GM21825 (cell line): ENCODE results near the gene ZDBF2.
A peak's percentile ranks its signal among the peaks of the same experiment; 100 is the strongest.
"Not testable (repeated sequence)": the region's sequence is repeated elsewhere in the genome, so short reads cannot be mapped to it uniquely, and the experiment has no call there.

Experiments
- ATAC-seq: cut with Tn5 transposase; IDR thresholded peaks from one replicate; pipeline ENCODE4 v1.9.1; 2021; ENCODE audit warnings: mild to moderate bottlenecking, moderate library complexity; ENCODE audit not compliant: unreplicated experiment

ZDBF2 gene

DNA sequence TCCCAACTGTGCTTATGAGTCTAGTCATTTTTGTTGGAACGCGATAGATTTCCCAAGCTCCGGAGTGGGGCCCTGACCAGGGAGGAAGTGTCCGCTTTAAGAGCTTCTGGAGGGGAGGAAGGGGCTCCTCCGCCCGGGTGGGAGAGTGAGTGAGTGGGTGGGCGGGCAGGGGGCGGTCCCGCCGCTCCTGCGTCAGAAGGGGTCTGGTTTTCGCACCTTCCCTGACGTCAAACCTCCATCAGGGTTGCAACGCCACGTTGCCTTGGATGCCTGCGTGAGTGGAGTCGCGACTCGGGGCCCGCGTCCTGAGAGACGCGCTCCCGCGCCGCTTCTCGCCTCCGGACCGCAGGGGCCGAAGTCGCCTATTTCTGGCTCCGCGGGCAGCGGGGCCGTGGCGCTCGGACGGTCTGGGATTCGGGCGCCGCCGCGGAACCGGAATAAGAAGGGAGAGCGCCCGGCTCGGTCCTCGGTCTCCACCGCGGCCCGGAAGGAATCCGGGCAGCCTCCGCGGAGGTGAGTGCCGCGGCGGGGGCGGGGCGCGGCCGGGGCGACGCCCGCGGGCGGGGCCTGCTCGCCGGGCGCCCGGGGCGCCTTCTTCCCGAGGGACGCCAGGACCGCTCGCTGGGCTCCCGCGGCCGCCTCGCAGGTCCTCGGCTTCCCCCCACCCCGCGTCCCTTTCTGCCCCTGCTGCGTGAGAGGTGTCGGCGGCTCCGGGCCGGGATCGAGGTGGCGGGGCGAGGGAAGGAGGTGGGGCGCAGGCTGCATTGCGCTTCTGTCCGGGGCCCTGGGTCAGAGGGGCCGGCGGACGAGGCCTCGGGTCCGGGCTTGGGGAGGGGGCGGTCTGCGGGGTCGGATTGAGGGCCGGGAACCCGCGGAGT lies at the start of gene ZDBF2:
ZDBF2 (plus strand) TSS at position 230 of the 878 bp plus-strand sequence. CDS start 7,187 bp downstream, outside the sequence.
- peak; percentile 81 for ATAC-seq

- peak; percentile 88 for ATAC-seq
Observed at GRCh38 chr2:206225435-206226232, 48.8 kb upstream of the ZDBF2 start.

GRCh38 chr2:206228636-206229035 lies 45.8 kb upstream of the ZDBF2 start:
- not testable (repeated sequence) for ATAC-seq

DNA sequence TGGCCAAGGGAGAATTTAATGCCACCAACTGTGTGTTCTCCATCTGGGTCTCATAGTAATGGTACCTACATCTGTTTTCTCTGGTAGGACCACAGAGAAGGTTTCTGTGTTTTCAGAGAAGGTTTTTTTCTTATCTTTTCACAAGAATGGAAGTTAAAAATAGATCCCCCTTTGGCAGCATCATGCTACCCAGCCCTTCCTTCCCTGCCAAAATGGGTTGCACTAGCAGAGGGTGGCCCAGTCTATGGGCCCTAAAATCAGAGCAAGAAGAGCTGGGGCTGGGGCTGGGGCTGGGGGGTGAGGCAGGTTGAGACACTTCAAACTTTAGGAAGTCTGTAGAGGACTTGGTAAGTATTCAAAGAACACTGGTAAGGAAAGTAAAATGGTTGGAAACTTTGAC lies 44.8 kb upstream of the ZDBF2 start:
- ATAC-seq: no peak

GRCh38 chr2:206230060-206230762 lies 44.3 kb upstream of the ZDBF2 start:
- no peak for ATAC-seq

GRCh38 chr2:206231669-206232286 lies 42.7 kb upstream of the ZDBF2 start:
- ATAC-seq: no peak

GRCh38 chr2:206232287-206233035 lies 42.0 kb upstream of the ZDBF2 start:
- no peak for ATAC-seq

DNA sequence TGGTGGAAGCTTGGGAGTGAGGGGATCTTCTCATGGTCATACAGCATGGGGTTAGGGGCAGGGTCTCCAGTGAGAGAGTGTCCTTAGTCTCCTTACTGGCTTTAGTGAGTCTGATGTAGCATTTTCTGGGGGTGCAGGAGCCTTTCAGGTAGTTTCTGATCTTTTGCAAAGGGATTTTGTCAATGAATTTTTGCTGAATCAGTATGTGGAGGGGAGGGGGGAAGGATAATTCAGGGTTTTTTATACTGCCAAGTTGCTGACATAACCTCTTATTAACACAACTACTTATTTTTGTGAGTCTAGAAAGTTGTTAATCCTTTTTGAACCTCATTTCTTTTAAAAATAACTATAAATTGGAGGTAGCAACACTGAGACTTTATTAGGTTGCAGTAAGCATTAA lies 35.3 kb upstream of the ZDBF2 start:
- ATAC-seq: no peak

DNA sequence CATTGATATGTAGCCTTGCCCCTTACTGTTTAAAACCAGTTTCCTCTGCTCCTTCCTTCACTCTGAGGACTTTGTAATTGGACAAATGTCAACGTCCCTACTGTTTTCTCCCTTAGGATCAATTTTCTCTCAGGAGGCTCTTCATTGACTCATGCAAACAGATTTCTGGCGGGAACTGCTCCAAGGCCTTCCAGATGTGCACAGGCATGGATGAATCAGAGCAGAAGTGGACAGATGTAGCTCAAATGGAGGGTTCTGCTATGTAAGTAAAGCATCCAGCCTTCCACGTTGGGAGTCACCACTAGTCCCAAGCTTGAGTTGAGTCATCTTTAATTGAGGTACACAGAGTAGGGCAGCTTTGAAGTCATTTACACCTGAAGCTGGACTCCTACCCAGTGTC lies 34.1 kb upstream of the ZDBF2 start:
- no peak for ATAC-seq

DNA sequence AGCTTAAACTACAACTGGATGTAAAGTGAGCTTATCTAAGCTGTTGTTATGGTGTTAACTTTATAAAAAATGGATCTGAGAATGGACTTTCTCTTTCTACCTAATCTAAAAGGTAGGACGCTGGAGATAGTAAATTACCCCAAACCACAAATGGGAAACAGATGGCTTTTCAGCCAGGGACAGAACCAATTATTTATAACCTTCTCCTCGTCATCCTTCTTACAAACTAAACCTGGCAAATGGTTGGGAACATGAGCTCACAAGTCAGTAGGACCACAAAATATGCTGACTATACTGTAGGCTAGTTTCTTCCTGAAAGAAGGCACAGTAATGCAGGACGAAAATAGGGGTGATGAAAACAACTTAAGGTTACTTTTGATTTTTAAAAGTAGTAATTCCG lies 32.7 kb upstream of the ZDBF2 start:
- ATAC-seq: no peak

- peak; percentile 72 for ATAC-seq
Observed at GRCh38 chr2:206245265-206245672, 29.2 kb upstream of the ZDBF2 start.

- peak; percentile 32 for ATAC-seq
Observed at GRCh38 chr2:206250041-206250897, 24.2 kb upstream of the ZDBF2 start.

DNA sequence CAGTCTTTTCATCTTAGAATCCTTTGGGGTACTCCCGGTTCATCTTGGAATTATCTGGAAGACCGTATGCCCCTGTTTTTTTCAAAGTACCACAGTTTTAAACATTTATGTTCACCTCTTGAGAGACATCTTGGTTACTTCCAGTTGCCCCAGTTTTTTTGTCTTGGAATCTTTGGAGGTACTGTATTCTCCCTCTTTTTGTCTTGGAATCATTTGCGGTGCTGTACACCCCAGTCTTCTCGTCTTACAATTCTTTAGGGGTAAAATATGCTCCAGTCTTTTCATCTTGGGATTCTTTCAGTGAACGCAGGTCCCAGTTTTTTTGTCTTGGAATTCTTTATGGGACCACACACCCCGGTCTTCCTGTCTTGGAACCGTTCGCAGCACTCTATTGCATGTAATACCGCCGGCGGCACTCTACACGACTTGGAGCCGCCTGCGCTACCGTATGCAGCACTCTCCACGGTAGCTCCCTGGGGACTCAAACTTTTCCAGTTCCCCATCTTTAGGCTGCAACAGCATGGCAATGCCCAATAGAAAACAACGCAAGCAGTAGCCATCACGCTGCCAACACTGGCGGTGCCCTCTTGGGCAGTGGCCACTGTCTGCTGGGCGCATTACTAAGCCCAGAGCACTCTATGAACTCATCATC lies 21.2 kb upstream of the ZDBF2 start:
- ATAC-seq: no peak

DNA sequence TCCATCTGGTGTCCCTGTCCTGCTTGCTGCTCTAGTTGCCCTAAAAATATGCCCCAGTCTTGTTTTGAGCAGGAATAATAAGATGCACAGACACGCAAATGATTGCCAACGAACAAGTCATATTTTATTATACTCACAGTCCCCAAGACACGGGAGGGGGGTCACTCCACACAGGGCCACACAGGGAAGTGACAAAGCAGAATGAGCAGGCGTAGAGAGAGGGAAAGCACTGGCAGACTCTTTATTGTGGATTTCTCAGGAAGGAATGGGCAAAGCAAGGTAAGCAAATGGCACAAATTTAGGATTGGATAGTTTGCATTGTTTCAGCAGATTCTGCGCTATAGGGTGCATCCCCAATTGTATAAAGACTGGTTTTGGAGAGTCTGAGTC lies 20.7 kb upstream of the ZDBF2 start:
- ATAC-seq: no peak

DNA sequence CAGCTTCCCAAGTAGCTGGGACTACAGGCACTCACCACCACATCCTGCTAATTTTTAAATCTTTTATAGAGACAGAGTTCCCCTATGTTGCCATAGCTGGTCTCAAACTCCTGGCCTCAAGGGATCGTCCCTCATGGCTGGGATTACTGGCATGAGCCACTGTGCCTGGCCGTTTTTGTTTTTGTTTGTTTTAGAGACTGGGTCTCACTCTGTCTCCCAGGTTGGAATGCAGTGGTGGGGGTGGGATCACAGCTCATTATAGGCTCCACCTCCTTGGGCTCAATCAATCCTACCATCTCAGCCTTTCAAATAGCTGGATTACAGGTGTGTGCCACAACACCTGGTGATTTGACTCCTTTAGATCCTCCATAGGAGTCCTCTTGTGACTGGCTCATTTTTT lies 19.5 kb upstream of the ZDBF2 start:
- ATAC-seq: no peak

- ATAC-seq: no peak
Observed at GRCh38 chr2:206256706-206257205, 17.7 kb upstream of the ZDBF2 start.

DNA sequence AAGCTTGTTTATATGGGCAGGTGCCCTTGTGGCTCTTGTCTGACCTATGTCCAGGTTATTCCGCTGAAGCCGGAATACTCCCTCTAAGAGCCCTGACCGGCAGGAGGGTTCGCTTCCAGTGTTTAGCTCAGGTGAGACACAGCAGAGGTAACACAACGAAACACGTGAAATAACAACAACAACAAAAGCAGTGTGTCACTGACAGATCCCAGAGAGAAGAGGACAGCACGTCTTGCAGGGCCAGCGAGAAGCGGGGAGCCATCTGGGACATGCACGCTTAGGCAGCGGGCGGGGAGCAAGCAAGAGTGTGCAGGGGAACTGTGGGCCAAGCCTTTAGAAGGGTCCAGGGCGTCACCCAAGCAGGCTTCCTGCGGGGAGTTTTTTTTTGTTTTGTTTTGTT lies 17.1 kb upstream of the ZDBF2 start:
- ATAC-seq: no peak

- ATAC-seq: no peak
Observed at GRCh38 chr2:206257861-206258260, 16.6 kb upstream of the ZDBF2 start.

- not testable (repeated sequence) for ATAC-seq
Observed at GRCh38 chr2:206258615-206259014, 15.8 kb upstream of the ZDBF2 start.
